HEK293T (cell line): ENCODE data around the gene ARF1.

ENCODE experiments used
- ARNT ChIP-seq: fragments of 450-650 bp; IDR thresholded peaks from 2 replicates; pipeline ENCODE4 v1.6.1; 2017; ENCODE audit warnings: mild to moderate bottlenecking
- BHLHE40 ChIP-seq: fragments of 450-650 bp; IDR thresholded peaks from 2 replicates; pipeline ENCODE4 v1.6.1; 2016; ENCODE audit warnings: mild to moderate bottlenecking, moderate library complexity, borderline replicate concordance
- FOXA1 ChIP-seq: fragments of 450-650 bp; IDR thresholded peaks from 2 replicates; pipeline ENCODE4 v1.6.1; 2016; ENCODE audit warnings: mild to moderate bottlenecking
- FOXK2 ChIP-seq: fragments of 450-650 bp; IDR thresholded peaks from 2 replicates; pipeline ENCODE4 v1.6.1; 2016; ENCODE audit warnings: mild to moderate bottlenecking
- FOXM1 ChIP-seq: fragments of 450-650 bp; IDR thresholded peaks from 2 replicates; pipeline ENCODE4 v1.6.1; 2017; ENCODE audit warnings: mild to moderate bottlenecking, borderline replicate concordance
- LEF1 ChIP-seq: fragments of 450-650 bp; IDR thresholded peaks from 2 replicates; pipeline ENCODE4 v1.6.1; 2017; ENCODE audit warnings: mild to moderate bottlenecking, borderline replicate concordance
- SP1 ChIP-seq: fragments of 450-650 bp; IDR thresholded peaks from 2 replicates; pipeline ENCODE4 v1.6.1; 2017
- SUZ12 ChIP-seq: fragments of 450-650 bp; IDR thresholded peaks from 2 replicates; pipeline ENCODE4 v1.6.1; 2016; ENCODE audit warnings: mild to moderate bottlenecking
- TARDBP ChIP-seq: fragments of 450-650 bp; IDR thresholded peaks from 2 replicates; pipeline ENCODE4 v1.6.1; 2016
- ZNF384 ChIP-seq: fragments of 450-650 bp; IDR thresholded peaks from 2 replicates; pipeline ENCODE4 v1.6.1; 2016

DNA sequence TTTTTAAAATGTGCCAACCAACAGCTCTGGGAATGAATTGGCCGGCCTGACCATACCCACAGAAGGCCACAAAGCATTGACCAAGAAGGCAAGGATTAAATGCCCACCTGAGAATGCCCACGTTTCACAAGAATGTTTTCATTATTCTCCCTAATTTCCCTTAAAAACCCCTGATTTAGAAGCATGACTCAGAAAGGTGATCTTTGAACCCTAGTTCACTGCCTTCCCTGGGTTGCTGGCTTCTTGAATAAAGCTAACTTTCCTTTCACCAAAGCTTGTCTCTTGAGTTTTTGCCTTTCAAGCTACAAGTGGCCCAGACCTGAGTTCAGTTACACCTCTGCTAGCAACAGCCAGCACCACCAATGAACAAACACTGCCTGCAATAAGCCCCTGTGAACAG, 41.0 kb downstream of the ARF1 start:
- TF ChIP-seq FOXK2, result no peak
- no peak for TF ChIP-seq LEF1
- no peak for TF ChIP-seq ARNT
- TF ChIP-seq SP1, result no peak
- TF ChIP-seq FOXA1, result no peak
- TF ChIP-seq FOXM1, result no peak
- TF ChIP-seq SUZ12, result no peak
- no peak for TF ChIP-seq TARDBP
- no peak for TF ChIP-seq ZNF384
- no peak for TF ChIP-seq BHLHE40
